HepG2 (cell line): ENCODE results near the gene MRPS7. TPM values are rescaled to one million over a fixed set of nuclear protein-coding genes. Genes with fewer than 3 reads are reported as not detected.
A peak's percentile ranks its signal among the peaks of the same experiment; 100 is the strongest.

ENCODE experiments used
- FOXC1 ChIP-seq: sonication (generic); formaldehyde crosslinking; IDR thresholded peaks from 2 replicates; pipeline ENCODE4 v1.8.0; 2022; ENCODE audit warnings: mild to moderate bottlenecking, missing genetic modification reagents, borderline replicate concordance
- HDAC6 ChIP-seq: fragments of 200-600 bp; sonication (generic); IDR thresholded peaks from 2 replicates; pipeline ENCODE4 v1.7.0; 2017; ENCODE audit warnings: mild to moderate bottlenecking, antibody characterized with exemption, low read length, low read depth
- KLF15 ChIP-seq: sonication (generic); formaldehyde crosslinking; IDR thresholded peaks from 2 replicates; pipeline ENCODE4 v1.8.1; 2023; ENCODE audit warnings: borderline replicate concordance, mild to moderate bottlenecking, inconsistent platforms, missing genetic modification reagents, mixed read lengths
- KMT2A ChIP-seq: sonication (generic); formaldehyde crosslinking; IDR thresholded peaks from 2 replicates; pipeline ENCODE4 v1.4.0; 2020; ENCODE audit warnings: missing genetic modification reagents
- MBD4 ChIP-seq: IDR thresholded peaks from 2 replicates; pipeline ENCODE4 v1.6.1; 2012; ENCODE audit warnings: low read length, inconsistent platforms, borderline replicate concordance
- SIX4 ChIP-seq: sonication (generic); formaldehyde crosslinking; IDR thresholded peaks from 2 replicates; pipeline ENCODE4 v1.4.0; 2020; ENCODE audit warnings: missing genetic modification reagents
- STAT5B ChIP-seq: sonication (generic); formaldehyde crosslinking; IDR thresholded peaks from 2 replicates; pipeline ENCODE4 v1.4.0; 2020; ENCODE audit warnings: missing genetic modification reagents
- TAF1 ChIP-seq: sonication (generic); formaldehyde crosslinking; IDR thresholded peaks from 2 replicates; pipeline ENCODE4 v1.4.0; 2020; ENCODE audit warnings: missing genetic modification reagents
- TBX2 ChIP-seq: sonication (generic); formaldehyde crosslinking; IDR thresholded peaks from 2 replicates; pipeline ENCODE4 v1.5.0; 2020; ENCODE audit warnings: missing genetic modification reagents, mild to moderate bottlenecking, borderline replicate concordance
- U2AF1 ChIP-seq: fragments of 200-400 bp; formaldehyde crosslinking; optimal IDR thresholded peaks from 2 replicates; pipeline ENCODE3; 2017; ENCODE audit warnings: mild to moderate bottlenecking, low read depth, low read length
- ZBTB7B ChIP-seq: sonication (generic); formaldehyde crosslinking; IDR thresholded peaks from 2 replicates; pipeline ENCODE4 v1.4.0; 2020; ENCODE audit warnings: missing genetic modification reagents
- ZKSCAN8 ChIP-seq: IDR thresholded peaks from 2 replicates; pipeline ENCODE4 v1.6.1; 2016; ENCODE audit warnings: borderline replicate concordance, missing genetic modification reagents, missing compliant biosample characterization
- ZNF260 ChIP-seq: sonication (generic); formaldehyde crosslinking; IDR thresholded peaks from 2 replicates; pipeline ENCODE4 v1.4.0; 2020; ENCODE audit warnings: missing genetic modification reagents, low read depth, mild to moderate bottlenecking, borderline replicate concordance
- ZNF431 ChIP-seq: sonication (generic); formaldehyde crosslinking; IDR thresholded peaks from 2 replicates; pipeline ENCODE4 v1.9.0; 2022; ENCODE audit warnings: missing genetic modification reagents, low read depth, mild to moderate bottlenecking, borderline replicate concordance
- ZNF563 ChIP-seq: sonication (generic); formaldehyde crosslinking; IDR thresholded peaks from 2 replicates; pipeline ENCODE4 v1.8.0; 2022; ENCODE audit warnings: mild to moderate bottlenecking, moderate library complexity, missing genetic modification reagents
- ZNF569 ChIP-seq: sonication (generic); formaldehyde crosslinking; IDR thresholded peaks from 2 replicates; pipeline ENCODE4 v1.5.0; 2020; ENCODE audit warnings: mild to moderate bottlenecking, missing genetic modification reagents, moderate library complexity, borderline replicate concordance
- ZNF572 ChIP-seq: sonication (generic); formaldehyde crosslinking; IDR thresholded peaks from 2 replicates; pipeline ENCODE4 v1.5.1; 2020; ENCODE audit warnings: mild to moderate bottlenecking, missing genetic modification reagents
- ZSCAN21 ChIP-seq: sonication (generic); formaldehyde crosslinking; IDR thresholded peaks from 2 replicates; pipeline ENCODE4 v1.8.0; 2022; ENCODE audit warnings: mild to moderate bottlenecking, missing genetic modification reagents, moderate library complexity, borderline replicate concordance
- polyA plus RNA-seq, 8 experiments: library from polyadenylated mRNA; depleted of rRNA in 3 of 8; stranded (reverse) in 7 of 8; unstranded in 1 of 8; fragments of >200 nt; fragmentation: Illumina TruSeq in 4 of 8; extraction: Trizol in 4 of 8; gene quantifications; 2 replicates each; pipeline versions ENCODE4 v1.2.1 to v1.2.3, GENCODE V29; 2011 to 2016; ENCODE audit warnings: low read depth in 4 of 8, missing spikeins in 1 of 8, mixed read lengths in 1 of 8; ENCODE audit not compliant: insufficient read depth in 1 of 8
- total RNA-seq, 5 experiments: library from RNA; depleted of rRNA; stranded (reverse); fragments of >200 nt; fragmentation: Illumina TruSeq; extraction: Trizol; gene quantifications; 2 replicates each; pipeline ENCODE4 v1.2.3, GENCODE V29; 2016; ENCODE audit warnings: low read depth in 1 of 5
- TF ChIP-seq, protein P1 (sequence below): sonication (generic); formaldehyde crosslinking; IDR thresholded peaks from 2 replicates; pipeline ENCODE4 v1.8.0; 2022; ENCODE audit warnings: missing genetic modification reagents, mild to moderate bottlenecking, borderline replicate concordance
- TF ChIP-seq, protein P2 (sequence below): sonication (generic); formaldehyde crosslinking; IDR thresholded peaks from 2 replicates; pipeline ENCODE4 v1.4.0; 2020; ENCODE audit warnings: missing genetic modification reagents, borderline replicate concordance
- TF ChIP-seq, protein P3 (sequence below): sonication (generic); formaldehyde crosslinking; IDR thresholded peaks from 2 replicates; pipeline ENCODE4 v1.8.1; 2023; ENCODE audit warnings: mild to moderate bottlenecking, missing genetic modification reagents, borderline replicate concordance
- TF ChIP-seq, protein P4 (sequence below): sonication (generic); formaldehyde crosslinking; conservative IDR thresholded peaks from 2 replicates; pipeline ENCODE4 v1.8.0; 2022; ENCODE audit warnings: missing genetic modification reagents

The MRPS7 gene
- total and polyA plus RNA-seq, 2 of the 13 experiments (the other 11 are each of a cell fraction or from before 2014, with no cell fraction given): 97.0 to 162 TPM

DNA sequence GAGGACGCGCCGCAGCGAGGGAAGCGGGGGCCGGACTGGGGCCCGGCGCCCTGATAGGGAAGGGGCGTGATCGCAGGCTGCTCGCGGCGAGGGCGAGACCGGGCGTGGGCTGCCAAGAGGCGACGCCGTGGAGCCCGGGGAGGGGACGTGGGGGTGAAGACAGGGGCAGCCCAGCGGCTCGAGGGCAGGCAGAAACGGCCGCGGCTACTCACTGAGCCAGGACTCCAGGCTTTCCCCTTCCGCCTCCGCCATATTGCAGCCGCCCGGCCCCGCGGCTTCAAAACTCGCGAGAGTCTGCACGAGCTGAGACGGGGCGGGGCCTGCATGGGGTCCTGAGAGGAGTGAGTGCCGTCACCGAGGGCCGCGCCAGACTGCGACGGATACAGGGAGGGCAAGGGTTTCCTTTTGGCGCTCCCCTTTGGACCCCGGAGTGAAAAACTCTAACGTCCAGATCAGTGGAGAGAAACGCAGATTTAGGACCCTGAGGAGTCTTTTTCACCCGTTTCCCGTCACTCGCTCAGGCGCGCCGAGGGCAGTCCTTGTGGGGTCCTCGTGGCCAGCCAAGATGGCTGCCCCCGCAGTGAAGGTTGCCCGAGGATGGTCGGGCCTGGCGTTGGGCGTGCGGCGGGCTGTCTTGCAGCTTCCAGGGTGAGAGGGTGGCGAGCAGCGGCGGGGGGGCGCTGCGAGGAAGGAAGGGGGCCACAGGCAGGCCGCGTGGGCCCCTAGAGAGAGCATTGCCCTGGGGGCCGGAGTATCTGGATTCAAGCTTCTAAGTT is at the start of gene MRPS7, which contains the start of gene GGA3 (continued):
- TF ChIP-seq, protein P1, sequence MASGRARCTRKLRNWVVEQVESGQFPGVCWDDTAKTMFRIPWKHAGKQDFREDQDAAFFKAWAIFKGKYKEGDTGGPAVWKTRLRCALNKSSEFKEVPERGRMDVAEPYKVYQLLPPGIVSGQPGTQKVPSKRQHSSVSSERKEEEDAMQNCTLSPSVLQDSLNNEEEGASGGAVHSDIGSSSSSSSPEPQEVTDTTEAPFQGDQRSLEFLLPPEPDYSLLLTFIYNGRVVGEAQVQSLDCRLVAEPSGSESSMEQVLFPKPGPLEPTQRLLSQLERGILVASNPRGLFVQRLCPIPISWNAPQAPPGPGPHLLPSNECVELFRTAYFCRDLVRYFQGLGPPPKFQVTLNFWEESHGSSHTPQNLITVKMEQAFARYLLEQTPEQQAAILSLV: peak; percentile 87
- TF ChIP-seq ZKSCAN8 (CRISPR knock-in tag) (peak; percentile 53; the same call in 1 of the 2 replicates), ZNF572 (CRISPR knock-in tag) (peak; percentile 63; the same call in 1 of the 2 replicates), ZNF569 (CRISPR knock-in tag) (0 out of 2 replicates have a peak, but pooled peaks have one; percentile 73), MBD4 (no peak), TBX2 (CRISPR knock-in tag) (peak; percentile 86), TAF1 (CRISPR knock-in tag) (peak; percentile 99), ZNF260 (CRISPR knock-in tag) (peak; percentile 25; the same call in 1 of the 2 replicates), ZNF431 (peak; percentile 78; the same call in 1 of the 2 replicates), FOXC1 (CRISPR knock-in tag) (0 out of 2 replicates have a peak, but pooled peaks have one; percentile 88), KLF15 (CRISPR knock-in tag) (0 out of 2 replicates have a peak, but pooled peaks have one; percentile 6), ZBTB7B (CRISPR knock-in tag) (no peak), STAT5B (peak; percentile 23), KMT2A (CRISPR knock-in tag) (peak; percentile 72; the same call in 1 of the 2 replicates), ZSCAN21 (peak; percentile 92), HDAC6 (peak; percentile 96; the same call in 1 of the 2 replicates), SIX4 (CRISPR knock-in tag) (peak; percentile 46; the same call in 1 of the 2 replicates), U2AF1 (peak; percentile 78), ZNF563 (peak; percentile 89)
- TF ChIP-seq, protein P2, sequence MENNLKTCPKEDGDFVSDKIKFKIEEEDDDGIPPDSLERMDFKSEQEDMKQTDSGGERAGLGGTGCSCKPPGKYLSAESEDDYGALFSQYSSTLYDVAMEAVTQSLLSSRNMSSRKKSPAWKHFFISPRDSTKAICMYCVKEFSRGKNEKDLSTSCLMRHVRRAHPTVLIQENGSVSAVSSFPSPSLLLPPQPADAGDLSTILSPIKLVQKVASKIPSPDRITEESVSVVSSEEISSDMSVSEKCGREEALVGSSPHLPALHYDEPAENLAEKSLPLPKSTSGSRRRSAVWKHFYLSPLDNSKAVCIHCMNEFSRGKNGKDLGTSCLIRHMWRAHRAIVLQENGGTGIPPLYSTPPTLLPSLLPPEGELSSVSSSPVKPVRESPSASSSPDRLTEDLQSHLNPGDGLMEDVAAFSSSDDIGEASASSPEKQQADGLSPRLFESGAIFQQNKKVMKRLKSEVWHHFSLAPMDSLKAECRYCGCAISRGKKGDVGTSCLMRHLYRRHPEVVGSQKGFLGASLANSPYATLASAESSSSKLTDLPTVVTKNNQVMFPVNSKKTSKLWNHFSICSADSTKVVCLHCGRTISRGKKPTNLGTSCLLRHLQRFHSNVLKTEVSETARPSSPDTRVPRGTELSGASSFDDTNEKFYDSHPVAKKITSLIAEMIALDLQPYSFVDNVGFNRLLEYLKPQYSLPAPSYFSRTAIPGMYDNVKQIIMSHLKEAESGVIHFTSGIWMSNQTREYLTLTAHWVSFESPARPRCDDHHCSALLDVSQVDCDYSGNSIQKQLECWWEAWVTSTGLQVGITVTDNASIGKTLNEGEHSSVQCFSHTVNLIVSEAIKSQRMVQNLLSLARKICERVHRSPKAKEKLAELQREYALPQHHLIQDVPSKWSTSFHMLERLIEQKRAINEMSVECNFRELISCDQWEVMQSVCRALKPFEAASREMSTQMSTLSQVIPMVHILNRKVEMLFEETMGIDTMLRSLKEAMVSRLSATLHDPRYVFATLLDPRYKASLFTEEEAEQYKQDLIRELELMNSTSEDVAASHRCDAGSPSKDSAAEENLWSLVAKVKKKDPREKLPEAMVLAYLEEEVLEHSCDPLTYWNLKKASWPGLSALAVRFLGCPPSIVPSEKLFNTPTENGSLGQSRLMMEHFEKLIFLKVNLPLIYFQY (CRISPR knock-in tag): peak; percentile 74
- TF ChIP-seq, protein P3, sequence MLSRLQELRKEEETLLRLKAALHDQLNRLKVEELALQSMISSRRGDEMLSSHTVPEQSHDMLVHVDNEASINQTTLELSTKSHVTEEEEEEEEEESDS: no peak
- TF ChIP-seq, protein P4, sequence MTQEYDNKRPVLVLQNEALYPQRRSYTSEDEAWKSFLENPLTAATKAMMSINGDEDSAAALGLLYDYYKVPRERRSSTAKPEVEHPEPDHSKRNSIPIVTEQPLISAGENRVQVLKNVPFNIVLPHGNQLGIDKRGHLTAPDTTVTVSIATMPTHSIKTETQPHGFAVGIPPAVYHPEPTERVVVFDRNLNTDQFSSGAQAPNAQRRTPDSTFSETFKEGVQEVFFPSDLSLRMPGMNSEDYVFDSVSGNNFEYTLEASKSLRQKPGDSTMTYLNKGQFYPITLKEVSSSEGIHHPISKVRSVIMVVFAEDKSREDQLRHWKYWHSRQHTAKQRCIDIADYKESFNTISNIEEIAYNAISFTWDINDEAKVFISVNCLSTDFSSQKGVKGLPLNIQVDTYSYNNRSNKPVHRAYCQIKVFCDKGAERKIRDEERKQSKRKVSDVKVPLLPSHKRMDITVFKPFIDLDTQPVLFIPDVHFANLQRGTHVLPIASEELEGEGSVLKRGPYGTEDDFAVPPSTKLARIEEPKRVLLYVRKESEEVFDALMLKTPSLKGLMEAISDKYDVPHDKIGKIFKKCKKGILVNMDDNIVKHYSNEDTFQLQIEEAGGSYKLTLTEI: no peak
